SH-SY5Y (cell line): ENCODE results near the gene P4HB.

ENCODE experiments used
- GATA2 ChIP-seq: IDR thresholded peaks from 2 replicates; pipeline ENCODE4 v1.6.1; 2011; ENCODE audit warnings: mild to moderate bottlenecking, low read depth, low read length
- GATA3 ChIP-seq: IDR thresholded peaks from 2 replicates; pipeline ENCODE4 v1.6.1; 2011; ENCODE audit warnings: low read depth, mild to moderate bottlenecking, low read length, moderate library complexity

The P4HB gene

GRCh38 chr17:81840826-81841778 is 19.2 kb downstream of the P4HB start:
- TF ChIP-seq GATA2 (no peak), GATA3 (no peak)

- TF ChIP-seq GATA2 (no peak), GATA3 (no peak)
These were observed 21.0 kb downstream of the P4HB start for GRCh38 chr17:81839301-81839700.

GRCh38 chr17:81838753-81839255 is 21.5 kb downstream of the P4HB start:
- TF ChIP-seq GATA3 (no peak), GATA2 (no peak)

- TF ChIP-seq GATA3 (no peak), GATA2 (no peak)
These were observed 22.7 kb downstream of the P4HB start for GRCh38 chr17:81837641-81838040.

GRCh38 chr17:81834831-81835267 is 25.5 kb downstream of the P4HB start, which contains the start of gene PPP1R27:
Gene PPP1R27 (minus strand): TSS chr17:81835050. CDS start chr17:81834953, 97 bp downstream.
- TF ChIP-seq GATA3 = no peak
- TF ChIP-seq GATA2 = no peak

- TF ChIP-seq GATA3 (no peak), GATA2 (no peak)
These were observed 26.2 kb downstream of the P4HB start for GRCh38 chr17:81833921-81834830.

- TF ChIP-seq GATA3 (no peak), GATA2 (no peak)
These were observed 27.0 kb downstream of the P4HB start, which contains the start of gene MCRIP1 for GRCh38 chr17:81833160-81833920. Gene MCRIP1 (minus strand): TSS chr17:81833291. CDS start chr17:81824506, 8,785 bp downstream.

- no peak for TF ChIP-seq GATA3
- no peak for TF ChIP-seq GATA2
These were observed 27.7 kb downstream of the P4HB start for GRCh38 chr17:81832608-81833159.

GRCh38 chr17:81831957-81832607 is 28.3 kb downstream of the P4HB start:
- TF ChIP-seq GATA3 (no peak), GATA2 (no peak)

GRCh38 chr17:81831563-81831956 is 28.8 kb downstream of the P4HB start:
- TF ChIP-seq GATA3 (no peak), GATA2 (no peak)

GRCh38 chr17:81829858-81830257 is 30.5 kb downstream of the P4HB start:
- TF ChIP-seq GATA2 (no peak), GATA3 (no peak)

GRCh38 chr17:81828656-81829055 is 31.7 kb downstream of the P4HB start:
- TF ChIP-seq GATA3 (no peak), GATA2 (no peak)

- TF ChIP-seq GATA3 (no peak), GATA2 (no peak)
These were observed 34.4 kb downstream of the P4HB start for GRCh38 chr17:81825841-81826466.
